GM13976 (cell line): Measurements from ENCODE around the gene NPAS3.

Experiments
- DNase-seq: peaks from one replicate; pipeline ENCODE4 v3.0.0; 2012; ENCODE audit warnings: low spot score
- in situ Hi-C: fragments of 300-500 bp; cut with MboI; formaldehyde crosslinking; loops from one replicate; pipeline ENCODE4 v1.12.0; 2022; ENCODE audit warnings: low sequenced_read_pairs, mixed read lengths, inconsistent platforms; ENCODE audit not compliant: unreplicated experiment
- TF ChIP-seq, protein P1 (sequence below): IDR thresholded peaks from 2 replicates; pipeline ENCODE4 v1.5.1; 2012; ENCODE audit warnings: borderline replicate concordance, mild to moderate bottlenecking; ENCODE audit not compliant: insufficient read depth; ENCODE audit errors: extremely low read depth, missing control alignments, control extremely low read depth

The NPAS3 gene

DNA sequence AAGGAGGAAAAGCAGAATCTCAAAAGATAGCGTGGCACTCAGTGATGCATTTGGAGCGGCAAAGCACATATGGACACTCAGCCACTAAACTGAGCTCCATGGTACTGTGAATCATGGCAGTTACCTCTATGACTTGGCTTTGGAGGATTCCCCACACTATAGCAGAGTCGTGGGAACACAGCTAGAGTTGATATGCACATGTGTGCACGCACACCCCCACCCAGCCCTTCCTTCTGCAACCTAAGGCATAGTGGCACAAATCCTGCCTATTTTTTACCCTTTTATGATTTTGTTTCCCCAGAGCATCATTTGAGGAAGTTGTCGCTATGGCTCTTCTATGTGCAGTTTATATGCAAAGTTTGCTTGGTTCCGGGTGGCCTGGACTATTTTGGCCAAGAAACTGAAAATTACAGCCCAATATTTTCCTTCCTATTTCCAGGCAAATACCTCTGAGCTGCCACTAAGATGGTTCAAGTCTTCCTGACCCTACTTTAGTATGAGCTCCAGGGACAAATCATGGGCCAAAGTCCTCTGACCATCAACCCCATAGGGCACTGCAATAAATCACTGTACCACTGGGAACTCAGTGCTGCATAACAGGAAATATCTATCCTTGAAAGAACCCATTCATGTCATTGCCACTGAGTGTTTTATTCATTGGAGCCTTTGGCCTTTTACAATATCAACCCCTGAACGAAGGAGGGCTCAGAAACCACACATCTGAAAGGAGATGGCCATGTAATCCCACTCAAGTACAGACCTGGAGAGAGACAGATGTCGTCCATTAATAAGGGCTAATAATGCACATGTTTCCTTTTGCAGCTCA is 834.7 kb downstream of the NPAS3 start:
- in situ Hi-C loops: no loop called here
- TF ChIP-seq, protein P1, sequence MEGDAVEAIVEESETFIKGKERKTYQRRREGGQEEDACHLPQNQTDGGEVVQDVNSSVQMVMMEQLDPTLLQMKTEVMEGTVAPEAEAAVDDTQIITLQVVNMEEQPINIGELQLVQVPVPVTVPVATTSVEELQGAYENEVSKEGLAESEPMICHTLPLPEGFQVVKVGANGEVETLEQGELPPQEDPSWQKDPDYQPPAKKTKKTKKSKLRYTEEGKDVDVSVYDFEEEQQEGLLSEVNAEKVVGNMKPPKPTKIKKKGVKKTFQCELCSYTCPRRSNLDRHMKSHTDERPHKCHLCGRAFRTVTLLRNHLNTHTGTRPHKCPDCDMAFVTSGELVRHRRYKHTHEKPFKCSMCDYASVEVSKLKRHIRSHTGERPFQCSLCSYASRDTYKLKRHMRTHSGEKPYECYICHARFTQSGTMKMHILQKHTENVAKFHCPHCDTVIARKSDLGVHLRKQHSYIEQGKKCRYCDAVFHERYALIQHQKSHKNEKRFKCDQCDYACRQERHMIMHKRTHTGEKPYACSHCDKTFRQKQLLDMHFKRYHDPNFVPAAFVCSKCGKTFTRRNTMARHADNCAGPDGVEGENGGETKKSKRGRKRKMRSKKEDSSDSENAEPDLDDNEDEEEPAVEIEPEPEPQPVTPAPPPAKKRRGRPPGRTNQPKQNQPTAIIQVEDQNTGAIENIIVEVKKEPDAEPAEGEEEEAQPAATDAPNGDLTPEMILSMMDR: no peak
- DNase-seq: no peak

DNA sequence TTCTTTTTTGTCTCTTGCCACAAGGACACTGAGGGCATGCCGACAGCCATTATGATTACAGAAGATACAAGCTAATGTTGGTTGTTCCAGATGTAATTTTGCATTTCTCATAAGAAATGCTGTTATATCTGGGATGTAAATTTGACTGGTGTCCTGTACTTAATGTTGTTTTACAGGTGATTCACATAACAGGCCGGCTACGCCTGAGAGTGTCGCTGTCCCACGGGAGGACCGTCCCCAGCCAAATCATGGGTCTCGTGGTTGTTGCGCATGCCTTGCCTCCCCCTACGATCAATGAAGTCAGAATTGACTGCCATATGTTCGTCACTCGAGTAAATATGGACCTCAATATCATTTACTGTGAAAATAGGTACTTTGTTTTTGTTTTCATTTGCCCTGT is 835.5 kb downstream of the NPAS3 start:
- no peak for DNase-seq
- TF ChIP-seq, protein P1: no peak
- in situ Hi-C loops: no loop called here

DNA sequence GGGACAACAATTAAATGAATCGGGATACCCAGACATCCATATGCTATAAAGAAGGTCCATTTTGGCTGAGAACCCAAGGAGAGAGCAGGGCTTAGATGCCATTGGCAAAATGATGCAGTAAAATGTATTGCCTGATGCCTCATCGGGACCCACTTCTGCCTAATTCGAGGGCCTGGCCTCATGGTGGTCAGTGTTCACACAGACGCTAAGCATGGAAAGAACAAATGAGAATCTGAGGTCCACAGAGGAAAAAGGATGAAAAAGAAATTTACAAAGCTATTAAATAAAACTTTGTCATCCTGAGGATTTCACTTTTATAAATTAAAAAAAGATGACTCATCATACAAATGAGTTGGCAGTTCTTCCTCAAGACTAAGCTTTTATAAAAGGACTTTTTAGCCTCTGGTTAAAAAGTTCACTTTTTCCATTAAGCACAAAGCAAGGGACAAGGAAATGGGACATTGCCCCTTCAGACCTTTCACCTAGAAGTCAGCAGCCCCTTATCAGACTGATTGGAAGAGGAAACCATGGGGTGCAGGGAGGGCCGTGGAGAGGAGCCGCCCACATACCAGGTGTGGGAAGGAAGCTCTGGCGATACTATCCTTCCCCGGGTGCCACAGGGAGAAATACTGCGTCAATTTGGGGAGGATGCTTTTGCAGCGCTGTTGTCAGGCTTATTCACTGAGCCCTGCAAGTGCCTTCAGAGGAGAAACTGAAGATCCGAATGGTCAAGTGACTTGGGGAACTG is 836.2 kb downstream of the NPAS3 start:
- in situ Hi-C loops: loop anchor here (25.0 kb wide), 1 partner anchor 1063 kb away; no protein-coding TSS in a partner anchor
- DNase-seq: no peak
- TF ChIP-seq, protein P1: no peak

DNA sequence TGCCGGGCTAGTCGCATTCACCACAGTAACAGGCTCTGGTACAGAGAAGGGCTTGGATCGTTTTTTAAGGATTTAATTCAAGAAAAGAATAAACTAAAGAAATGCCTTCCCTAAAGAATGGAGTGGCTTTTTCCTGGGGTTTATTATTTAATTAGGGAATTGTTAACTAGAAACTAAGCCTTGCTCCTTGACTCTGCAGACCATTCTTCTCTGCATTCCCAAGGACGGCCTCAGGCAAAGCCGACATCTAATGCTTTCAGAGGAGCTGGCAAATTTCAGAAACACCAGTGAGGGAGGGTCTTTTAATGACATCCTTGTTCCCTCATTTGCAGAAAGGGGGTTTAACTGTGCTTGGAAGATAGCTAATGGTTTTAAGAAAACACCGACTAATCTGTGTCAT is 838.2 kb downstream of the NPAS3 start:
- in situ Hi-C loops: loop anchor here (25.0 kb wide), 1 partner anchor 1065 kb away; no protein-coding TSS in a partner anchor
- DNase-seq: no peak
- TF ChIP-seq, protein P1: no peak

DNA sequence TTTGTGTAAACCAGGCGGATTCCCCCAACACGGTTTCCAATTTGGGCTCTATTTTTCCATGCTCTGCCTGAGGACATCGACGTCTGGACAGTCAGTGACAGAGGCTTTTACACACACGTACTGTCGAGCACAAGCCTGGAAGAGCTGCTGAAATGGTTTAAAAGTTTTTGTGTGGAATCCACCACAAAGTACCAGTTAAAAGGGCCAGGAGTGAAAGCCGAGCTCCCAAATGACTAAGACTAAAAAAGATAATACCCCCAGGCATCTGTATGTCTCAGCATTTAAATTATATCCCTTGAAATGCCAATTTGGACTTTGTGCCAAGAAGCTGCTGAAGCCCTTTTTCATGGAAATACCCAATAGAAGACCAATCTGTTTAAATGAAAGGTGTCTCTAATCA is 839.0 kb downstream of the NPAS3 start:
- DNase-seq: no peak
- in situ Hi-C loops: loop anchor here (25.0 kb wide), 1 partner anchor 1065 kb away; no protein-coding TSS in a partner anchor
- TF ChIP-seq, protein P1: no peak

DNA sequence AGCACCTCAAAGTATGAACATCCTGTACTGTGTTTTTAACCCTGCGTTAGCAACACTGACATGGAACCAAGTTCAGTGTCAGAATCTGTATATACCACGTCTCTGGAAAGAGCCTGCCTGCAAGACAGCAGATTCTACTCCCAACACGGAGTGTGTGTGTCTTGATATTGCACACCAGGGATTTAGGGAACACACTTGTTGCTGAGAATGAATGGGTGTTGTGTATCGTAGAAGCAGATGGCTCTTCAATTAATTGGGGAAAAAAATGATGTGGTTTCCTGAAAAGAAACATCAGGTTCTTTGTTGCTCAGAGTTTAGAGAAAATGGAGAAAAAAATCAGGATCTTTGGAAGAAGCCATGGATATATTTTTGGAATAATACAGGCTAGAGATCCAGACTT is 841.4 kb downstream of the NPAS3 start:
- TF ChIP-seq, protein P1: no peak
- in situ Hi-C loops: loop anchor here (25.0 kb wide), 1 partner anchor 1068 kb away; no protein-coding TSS in a partner anchor
- DNase-seq: no peak
